Erythroblast (primary cell): ENCODE results near the gene DOCK1.

Experiments
- GATA1 ChIP-seq: IDR thresholded peaks from 2 replicates; pipeline ENCODE4 v1.6.1; 2011; ENCODE audit warnings: low read depth, mild to moderate bottlenecking, control low read depth, low read length, moderate library complexity
- POLR2A ChIP-seq: IDR thresholded peaks from 2 replicates; pipeline ENCODE4 v1.6.1; 2011; ENCODE audit warnings: mild to moderate bottlenecking, low read length

- TF ChIP-seq POLR2A = no peak
- TF ChIP-seq GATA1 = no peak
Observed at GRCh38 chr10:126940670-126941310, 35.6 kb downstream of the DOCK1 start.
